ENCODE data around the gene CEP97.

DNA sequence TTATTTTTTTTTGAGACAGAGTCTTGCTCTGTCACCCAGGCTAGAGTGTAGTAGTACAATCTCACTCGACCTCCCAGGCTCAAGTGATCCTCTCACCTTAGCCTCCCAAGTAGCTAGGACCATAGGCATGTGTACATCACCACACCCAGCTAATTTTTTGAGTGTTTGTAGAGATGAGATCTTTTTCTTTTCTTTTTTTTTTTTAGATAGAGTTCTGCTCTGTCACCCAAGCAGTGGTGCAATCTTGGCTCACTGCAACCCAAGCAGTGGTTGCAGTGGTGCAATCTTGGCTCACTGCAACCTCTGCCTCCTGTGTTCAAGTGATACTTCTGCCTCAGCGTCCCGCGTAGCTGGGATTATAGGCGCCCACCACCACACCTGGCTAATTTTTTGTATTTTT is 5.2 kb downstream of the CEP97 start:
- TF ChIP-seq POLR2A (IDR thresholded peaks at IDR 0.05; ENCODE audit: low read depth, low read length) (no peak), TAF1 (IDR thresholded peaks at IDR 0.05; ENCODE audit: borderline replicate concordance, low read depth, low read length) (no peak), POLR2AphosphoS5 (IDR thresholded peaks at IDR 0.05; ENCODE audit: low read depth, low read length) (no peak)

All from GM12892 (cell line).